Measurements from ENCODE around the gene CTNNA3. TPM values are rescaled to one million over a fixed set of nuclear protein-coding genes. Genes with fewer than 3 reads are reported as not detected.

CTNNA3 gene
- total RNA-seq, 6 donors from 2014 or later = 0.20 to 2.0 TPM; not detected in 4

DNA sequence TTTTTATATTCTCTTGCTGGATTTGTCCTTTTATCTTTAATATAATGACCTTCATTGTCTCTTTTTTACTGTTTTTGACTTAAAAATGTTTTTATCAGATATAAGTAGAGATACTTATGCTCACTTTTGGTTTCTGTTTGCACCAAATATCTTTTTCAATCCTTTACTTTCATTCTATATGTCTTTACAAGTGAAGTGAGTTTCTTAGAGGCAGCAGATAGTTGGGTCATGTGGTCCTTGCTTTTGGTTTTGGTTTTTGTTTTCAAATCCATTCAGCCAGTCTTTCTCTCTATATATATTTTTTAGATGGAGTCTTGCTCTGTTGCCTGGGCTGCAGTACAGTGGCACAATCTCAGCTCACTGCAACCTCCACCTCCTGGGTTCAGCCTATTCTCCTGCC lies 1702.5 kb downstream of the CTNNA3 start:
- H3K4me1 ChIP-seq = no peaks in the 10 kb centered on the region
- H3K36me3 ChIP-seq = no peaks in the 10 kb centered on the region
- no peak for TF ChIP-seq EP300 (IDR thresholded peaks at IDR 0.05)
- no peak for TF ChIP-seq POLR2A (IDR thresholded peaks at IDR 0.05)
- TF ChIP-seq, protein P1, sequence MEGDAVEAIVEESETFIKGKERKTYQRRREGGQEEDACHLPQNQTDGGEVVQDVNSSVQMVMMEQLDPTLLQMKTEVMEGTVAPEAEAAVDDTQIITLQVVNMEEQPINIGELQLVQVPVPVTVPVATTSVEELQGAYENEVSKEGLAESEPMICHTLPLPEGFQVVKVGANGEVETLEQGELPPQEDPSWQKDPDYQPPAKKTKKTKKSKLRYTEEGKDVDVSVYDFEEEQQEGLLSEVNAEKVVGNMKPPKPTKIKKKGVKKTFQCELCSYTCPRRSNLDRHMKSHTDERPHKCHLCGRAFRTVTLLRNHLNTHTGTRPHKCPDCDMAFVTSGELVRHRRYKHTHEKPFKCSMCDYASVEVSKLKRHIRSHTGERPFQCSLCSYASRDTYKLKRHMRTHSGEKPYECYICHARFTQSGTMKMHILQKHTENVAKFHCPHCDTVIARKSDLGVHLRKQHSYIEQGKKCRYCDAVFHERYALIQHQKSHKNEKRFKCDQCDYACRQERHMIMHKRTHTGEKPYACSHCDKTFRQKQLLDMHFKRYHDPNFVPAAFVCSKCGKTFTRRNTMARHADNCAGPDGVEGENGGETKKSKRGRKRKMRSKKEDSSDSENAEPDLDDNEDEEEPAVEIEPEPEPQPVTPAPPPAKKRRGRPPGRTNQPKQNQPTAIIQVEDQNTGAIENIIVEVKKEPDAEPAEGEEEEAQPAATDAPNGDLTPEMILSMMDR (IDR thresholded peaks at IDR 0.05) = no peak
- TF ChIP-seq POLR2AphosphoS5 (IDR thresholded peaks at IDR 0.05) = no peak
- DNase-seq = no peak
- no peak overlapping the region for H3K27ac ChIP-seq
- ATAC-seq (ENCODE audit: low FRiP score in 2 of 2) = no peak
- H3K9me3 ChIP-seq = peaks cover 0 to 17% (median 2%) of the 10 kb centered on the region in 4 donors
- no peak overlapping the region for H3K4me3 ChIP-seq
- H3K27me3 ChIP-seq = no peaks in the 10 kb centered on the region

DNA sequence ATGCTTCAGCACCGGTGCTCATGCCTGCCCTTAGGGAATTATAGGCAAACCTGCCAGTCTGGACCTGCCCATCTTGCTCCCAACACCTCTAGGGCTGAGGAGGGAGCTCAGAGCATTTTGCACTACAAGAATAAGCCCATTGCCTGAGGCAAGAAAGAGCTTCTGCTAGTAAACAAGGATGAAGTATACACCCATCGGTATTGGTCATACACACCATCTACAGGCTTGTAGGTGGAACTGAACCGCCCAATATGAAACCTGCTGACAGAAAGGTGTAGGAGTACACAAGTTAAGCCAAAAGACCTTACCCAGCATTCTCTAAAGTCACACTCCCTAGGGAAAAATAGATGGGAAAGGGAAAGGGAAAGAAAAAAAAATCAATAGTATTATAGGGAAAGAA lies 1727.1 kb downstream of the CTNNA3 start:
- no peak overlapping the region for H3K4me3 ChIP-seq
- TF ChIP-seq EP300 (IDR thresholded peaks at IDR 0.05) = no peak
- TF ChIP-seq, protein P1 (IDR thresholded peaks at IDR 0.05) = no peak
- TF ChIP-seq POLR2A (IDR thresholded peaks at IDR 0.05) = no peak
- TF ChIP-seq POLR2AphosphoS5 (IDR thresholded peaks at IDR 0.05) = no peak
- H3K27me3 ChIP-seq = no peaks in the 10 kb centered on the region
- ATAC-seq (ENCODE audit: low FRiP score in 2 of 2) (peak in 1 of 2 donors; percentile 15), DNase-seq (no peak)
- no peak overlapping the region for H3K27ac ChIP-seq
- H3K9me3 ChIP-seq = peaks cover 0 to 10% (median 4%) of the 10 kb centered on the region in 4 donors
- no peaks in the 10 kb centered on the region for H3K36me3 ChIP-seq
- no peaks in the 10 kb centered on the region for H3K4me1 ChIP-seq
- WGBS, 2 donors = 75 to 84% methylated on average over 3 of the region's 3 CpGs

DNA sequence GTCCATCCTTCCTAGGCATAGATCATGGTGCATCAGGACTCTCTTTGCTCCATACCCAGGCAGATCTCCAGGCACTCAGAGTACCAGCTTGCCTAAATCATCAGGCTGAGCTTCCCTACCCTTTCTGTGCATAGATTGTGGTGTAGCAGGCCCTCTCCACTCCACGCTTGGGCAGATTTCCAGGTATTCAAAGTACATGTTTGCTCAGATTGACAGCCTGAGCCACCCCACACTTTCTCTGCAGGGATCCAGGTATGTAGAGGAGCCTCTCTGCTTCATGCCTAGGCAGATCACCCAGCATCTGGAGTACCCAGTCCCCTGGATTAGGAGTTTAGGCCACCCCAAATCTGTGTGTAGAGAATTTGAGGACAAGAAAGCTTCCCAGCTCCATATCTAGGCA lies 1727.6 kb downstream of the CTNNA3 start:
- no peaks in the 10 kb centered on the region for H3K27me3 ChIP-seq
- TF ChIP-seq POLR2AphosphoS5 (IDR thresholded peaks at IDR 0.05) = no peak
- no peak overlapping the region for H3K4me3 ChIP-seq
- ATAC-seq (ENCODE audit: low FRiP score in 2 of 2) = peak in 1 of 2 donors; percentile 30
- H3K4me1 ChIP-seq = no peaks in the 10 kb centered on the region
- H3K9me3 ChIP-seq = peaks cover 0 to 10% (median 4%) of the 10 kb centered on the region in 4 donors
- no peak for DNase-seq
- no peaks in the 10 kb centered on the region for H3K36me3 ChIP-seq
- WGBS, 2 donors = 91 to 92% methylated on average over 1 of the region's 1 CpG
- no peak overlapping the region for H3K27ac ChIP-seq

DNA sequence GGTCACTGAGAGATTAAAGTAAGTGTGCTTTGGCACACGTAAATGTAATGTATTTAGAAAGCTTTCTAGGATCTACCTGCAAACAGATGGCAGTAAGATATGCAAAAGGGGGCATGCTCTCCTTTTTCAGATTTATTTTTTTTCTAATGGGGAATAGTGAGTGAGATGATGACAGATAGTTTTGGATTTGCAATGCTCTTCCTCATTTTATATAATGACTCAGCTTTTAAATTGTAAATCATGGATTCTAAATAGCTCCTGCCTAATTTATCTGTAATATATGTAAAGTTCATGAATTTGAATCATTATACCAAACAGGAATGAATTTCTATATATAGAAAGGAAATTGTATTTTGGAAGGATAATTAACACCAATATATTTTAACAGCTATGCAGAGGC lies 1731.8 kb downstream of the CTNNA3 start:
- WGBS, 2 donors = 64 to 67% methylated on average over 1 of the region's 1 CpG
- TF ChIP-seq EP300 (IDR thresholded peaks at IDR 0.05) = no peak
- no peak for TF ChIP-seq POLR2AphosphoS5 (IDR thresholded peaks at IDR 0.05)
- H3K27me3 ChIP-seq = no peaks in the 10 kb centered on the region
- H3K36me3 ChIP-seq = no peaks in the 10 kb centered on the region
- no peak overlapping the region for H3K27ac ChIP-seq
- DNase-seq = no peak
- no peak overlapping the region for H3K4me3 ChIP-seq
- H3K9me3 ChIP-seq = peaks cover 0 to 16% (median 4%) of the 10 kb centered on the region in 4 donors
- H3K4me1 ChIP-seq = no peaks in the 10 kb centered on the region
- ATAC-seq (ENCODE audit: low FRiP score in 2 of 2) = no peak

DNA sequence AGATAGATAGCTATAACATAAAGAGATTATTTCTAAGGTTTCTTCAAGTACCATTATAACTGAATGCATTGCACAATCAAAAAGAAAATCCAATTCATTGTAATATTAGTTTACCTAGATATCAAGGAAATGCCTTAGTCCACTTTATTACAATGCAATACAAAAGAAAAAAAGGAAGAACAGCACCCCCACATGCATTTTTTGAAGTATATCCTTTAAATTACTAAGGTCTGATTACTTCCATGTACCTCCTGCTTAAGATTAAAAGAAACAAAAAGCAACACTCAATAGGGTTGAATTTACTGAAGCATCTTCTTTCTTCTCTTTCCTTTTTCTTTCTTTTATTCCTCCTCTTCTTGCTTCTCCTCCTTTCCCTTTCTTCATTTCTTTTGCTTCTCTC lies 1743.9 kb downstream of the CTNNA3 start:
- no peak for DNase-seq
- Histone ChIP-seq H3K4me1 (no peaks in the 10 kb centered on the region), H3K27ac (no peak overlapping the region), H3K36me3 (no peaks in the 10 kb centered on the region), H3K4me3 (no peak overlapping the region), H3K9me3 (no peaks in the 10 kb centered on the region), H3K27me3 (no peaks in the 10 kb centered on the region)
- ATAC-seq (ENCODE audit: low FRiP score in 2 of 2) = no peak
- TF ChIP-seq POLR2AphosphoS5 (IDR thresholded peaks at IDR 0.05) (no peak), EP300 (IDR thresholded peaks at IDR 0.05) (no peak), POLR2A (IDR thresholded peaks at IDR 0.05) (no peak)
- TF ChIP-seq, protein P1 (IDR thresholded peaks at IDR 0.05) = no peak

DNA sequence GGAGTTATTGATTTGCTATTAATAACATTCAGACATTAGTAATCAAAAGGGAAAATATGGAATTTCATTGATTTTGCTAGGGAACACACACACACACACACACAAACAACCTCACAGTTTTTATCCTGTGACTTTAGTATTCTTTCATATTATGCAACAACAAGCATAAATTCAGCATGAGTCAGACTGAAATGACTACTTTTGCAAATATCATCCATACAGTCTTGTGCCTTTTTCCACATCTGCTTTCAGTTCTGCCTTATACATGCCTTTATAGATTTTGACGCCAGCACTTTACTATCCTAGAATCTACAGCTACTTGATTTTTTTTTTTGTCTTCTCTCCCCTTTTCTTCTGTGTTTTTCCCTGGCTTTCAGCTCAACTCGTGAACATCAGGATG lies 1745.9 kb downstream of the CTNNA3 start:
- DNase-seq (no peak), ATAC-seq (ENCODE audit: low FRiP score in 2 of 2) (no peak)
- no peak overlapping the region for H3K27ac ChIP-seq
- H3K27me3 ChIP-seq = no peaks in the 10 kb centered on the region
- no peaks in the 10 kb centered on the region for H3K36me3 ChIP-seq
- no peak overlapping the region for H3K4me3 ChIP-seq
- no peaks in the 10 kb centered on the region for H3K4me1 ChIP-seq
- TF ChIP-seq, protein P1 (IDR thresholded peaks at IDR 0.05) = no peak
- TF ChIP-seq POLR2A (IDR thresholded peaks at IDR 0.05) (no peak), POLR2AphosphoS5 (IDR thresholded peaks at IDR 0.05) (no peak), EP300 (IDR thresholded peaks at IDR 0.05) (no peak)
- H3K9me3 ChIP-seq = no peaks in the 10 kb centered on the region
- 61 to 63% methylated on average over 2 of the region's 2 CpGs for WGBS, 2 donors

All from upper lobe of left lung (tissue), 6 donors.